Stimulated activated CD4-positive, alpha-beta T cell treated with anti-CD3 and anti-CD28 coated beads, Interleukin-4, amount 100 ng/mL, for 1 hour (primary cell): Measurements from ENCODE around the gene HGD.
A peak's percentile ranks its signal among the peaks of the same experiment; 100 is the strongest.

ENCODE experiments used
- DNase-seq: peaks from one replicate; pipeline ENCODE4 v3.0.0-alpha.2; 2020

The HGD gene, protein sequence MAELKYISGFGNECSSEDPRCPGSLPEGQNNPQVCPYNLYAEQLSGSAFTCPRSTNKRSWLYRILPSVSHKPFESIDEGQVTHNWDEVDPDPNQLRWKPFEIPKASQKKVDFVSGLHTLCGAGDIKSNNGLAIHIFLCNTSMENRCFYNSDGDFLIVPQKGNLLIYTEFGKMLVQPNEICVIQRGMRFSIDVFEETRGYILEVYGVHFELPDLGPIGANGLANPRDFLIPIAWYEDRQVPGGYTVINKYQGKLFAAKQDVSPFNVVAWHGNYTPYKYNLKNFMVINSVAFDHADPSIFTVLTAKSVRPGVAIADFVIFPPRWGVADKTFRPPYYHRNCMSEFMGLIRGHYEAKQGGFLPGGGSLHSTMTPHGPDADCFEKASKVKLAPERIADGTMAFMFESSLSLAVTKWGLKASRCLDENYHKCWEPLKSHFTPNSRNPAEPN

DNA sequence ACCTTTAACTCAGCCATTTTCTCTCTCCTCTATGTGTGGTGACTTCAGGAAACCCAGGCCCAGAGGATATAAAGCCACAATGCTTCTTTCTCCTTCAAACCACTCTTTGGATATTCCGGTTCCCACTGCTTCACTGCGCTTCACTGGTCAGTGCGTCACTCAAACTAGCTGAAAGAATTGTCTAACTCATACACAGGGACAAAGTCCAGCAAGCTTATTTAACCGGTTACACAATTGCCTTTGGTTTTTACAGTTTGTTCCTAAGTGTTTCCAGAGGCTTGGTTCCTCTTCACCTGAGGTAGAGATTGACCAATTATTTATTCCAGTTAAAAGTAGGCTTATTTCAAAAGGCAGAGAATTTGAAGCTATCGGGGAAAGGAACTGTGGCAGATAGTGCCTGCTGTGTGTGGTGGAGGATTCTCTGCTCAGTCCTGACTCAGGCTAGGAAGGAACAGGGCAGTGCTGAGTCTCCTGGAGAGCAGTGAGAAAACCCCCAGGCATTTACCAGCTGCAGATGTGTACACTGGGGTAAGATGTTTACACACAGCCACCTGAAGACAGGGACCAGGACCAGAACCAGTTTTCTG, at the start of gene HGD:
Gene HGD (minus strand): TSS at position 145 of the 587 bp plus-strand sequence. CDS start 128 bp downstream, at position 17.
- DNase-seq, result no peak

DNA sequence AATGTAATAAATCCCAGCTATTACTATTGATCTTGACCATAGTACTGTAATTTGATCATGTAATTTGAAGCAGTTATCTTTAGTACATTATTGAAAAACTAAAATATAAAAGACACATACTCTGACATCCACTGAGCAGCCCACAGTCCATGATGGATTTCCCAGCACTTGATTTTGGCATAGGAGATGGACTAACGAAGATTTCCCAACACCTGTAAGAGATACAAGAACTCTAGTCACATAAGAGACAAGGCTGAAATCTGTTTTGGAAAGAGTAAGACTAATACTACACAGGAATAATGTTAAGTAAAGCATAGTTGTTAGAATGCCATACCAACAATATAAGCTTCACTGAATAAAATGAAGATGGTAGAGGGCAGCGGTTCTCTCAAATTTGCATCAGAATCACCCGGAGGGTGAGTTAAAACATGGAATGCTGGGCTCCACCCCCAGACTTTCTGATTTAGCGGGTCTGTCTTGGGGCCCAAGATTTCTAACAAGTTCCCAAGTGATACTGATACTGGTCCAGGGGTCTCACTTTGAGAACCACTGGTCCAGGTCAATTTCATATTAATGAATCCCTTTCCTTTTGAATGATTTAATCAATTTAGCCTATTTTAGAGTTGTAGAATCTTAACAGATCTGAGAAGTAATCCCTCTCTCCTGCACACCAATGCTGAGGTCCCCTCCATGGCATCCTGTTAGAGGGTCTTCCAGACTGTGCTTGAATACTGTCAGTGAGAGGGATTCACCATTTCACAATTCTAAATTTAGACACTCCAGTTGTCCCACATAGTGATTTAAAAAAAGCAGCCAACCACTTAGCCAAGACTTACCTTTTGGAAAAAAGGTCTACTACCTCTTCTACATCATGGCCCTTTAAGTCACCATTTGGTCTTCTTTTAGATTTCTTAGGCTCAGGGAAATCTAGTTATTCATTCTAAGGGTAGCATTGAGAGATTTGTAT, 48.8 kb upstream of the HGD start:
- DNase-seq, result no peak

DNA sequence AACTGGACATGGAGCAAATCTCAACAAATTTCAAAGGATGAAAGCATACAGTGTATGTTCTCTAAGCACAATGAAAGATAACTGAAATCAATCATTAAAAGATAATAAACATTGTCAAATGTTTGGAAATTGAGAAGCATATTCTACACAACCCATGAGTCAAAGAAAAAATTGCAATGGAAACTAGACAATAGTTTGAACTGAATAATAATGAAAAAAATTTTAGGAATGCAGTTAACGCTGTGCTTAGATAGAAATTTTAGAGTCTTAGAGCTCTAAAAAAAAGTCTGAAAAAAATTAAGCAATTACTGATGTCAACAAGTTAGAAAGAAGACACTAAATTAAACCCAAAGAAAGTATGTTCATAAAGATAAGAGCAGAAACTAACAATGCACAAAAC, 44.8 kb upstream of the HGD start:
- no peak for DNase-seq

DNA sequence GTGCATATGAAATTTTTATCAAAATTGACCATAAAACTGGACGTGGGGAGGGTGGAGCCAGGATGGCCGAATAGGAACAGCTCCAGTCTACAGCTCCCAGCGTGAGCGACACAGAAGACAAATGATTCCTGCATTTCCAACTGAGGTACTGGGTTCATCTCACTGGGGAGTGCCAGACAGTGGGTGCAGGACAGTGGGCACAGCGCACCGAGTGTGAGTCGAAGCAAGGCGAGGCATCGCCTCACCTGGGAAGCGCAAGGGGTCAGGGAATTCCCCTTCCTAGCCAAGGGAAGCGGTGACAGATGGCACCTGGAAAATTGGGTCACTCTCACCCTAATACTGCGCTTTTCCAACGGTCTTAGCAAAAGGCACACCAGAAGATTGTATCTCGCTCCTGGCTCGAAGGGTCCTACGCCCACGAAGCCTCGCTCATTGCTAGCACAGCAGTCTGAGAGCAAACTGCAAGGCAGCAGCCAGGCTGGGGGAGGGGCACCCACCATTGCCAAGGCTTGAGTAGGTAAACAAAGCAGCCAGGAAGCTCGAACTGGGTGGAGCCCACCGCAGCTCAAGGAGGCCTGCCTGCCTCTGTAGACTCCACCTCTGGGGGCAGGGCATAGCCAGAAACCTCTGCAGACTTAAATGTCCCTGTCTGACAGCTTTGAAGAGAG, 37.3 kb upstream of the HGD start:
- DNase-seq, result peak; percentile 47

DNA sequence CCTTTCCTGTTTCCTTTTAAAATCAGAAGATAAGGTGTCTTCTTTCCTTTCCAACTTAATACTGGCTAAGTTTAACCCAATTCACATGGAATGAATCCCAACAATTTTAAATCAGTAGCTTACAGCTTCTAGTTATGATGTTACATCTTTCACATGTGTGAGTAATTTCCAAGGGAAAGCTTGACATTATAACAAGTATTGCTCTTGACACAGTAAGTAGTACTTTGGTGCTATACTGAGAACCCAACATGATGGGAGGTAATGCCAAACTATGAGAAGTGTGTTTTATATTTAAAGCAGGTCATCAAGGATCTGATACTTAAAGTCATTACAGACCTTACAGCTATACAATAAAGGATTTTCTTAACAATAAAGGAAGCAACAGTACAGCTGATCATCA, 31.2 kb upstream of the HGD start:
- DNase-seq, result no peak

DNA sequence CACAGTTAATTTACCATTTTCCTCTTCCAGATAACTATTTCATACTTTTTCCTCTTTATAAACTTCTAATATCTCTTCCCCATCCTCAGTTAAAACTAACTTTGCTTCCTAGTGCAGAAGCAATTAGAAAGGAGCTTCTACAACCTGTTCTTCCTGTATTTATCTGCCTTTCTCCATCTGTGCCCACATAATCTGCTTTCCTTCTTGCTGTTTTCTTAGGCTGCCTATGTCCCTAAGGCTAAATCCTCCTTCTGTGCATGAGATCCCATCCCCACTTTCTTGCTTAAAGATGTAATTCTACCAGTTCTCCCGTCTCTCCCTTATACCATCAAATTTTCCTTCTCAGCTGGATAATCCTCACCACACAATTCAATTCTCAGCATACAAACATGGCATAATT, 28.3 kb upstream of the HGD start:
- no peak for DNase-seq

DNA sequence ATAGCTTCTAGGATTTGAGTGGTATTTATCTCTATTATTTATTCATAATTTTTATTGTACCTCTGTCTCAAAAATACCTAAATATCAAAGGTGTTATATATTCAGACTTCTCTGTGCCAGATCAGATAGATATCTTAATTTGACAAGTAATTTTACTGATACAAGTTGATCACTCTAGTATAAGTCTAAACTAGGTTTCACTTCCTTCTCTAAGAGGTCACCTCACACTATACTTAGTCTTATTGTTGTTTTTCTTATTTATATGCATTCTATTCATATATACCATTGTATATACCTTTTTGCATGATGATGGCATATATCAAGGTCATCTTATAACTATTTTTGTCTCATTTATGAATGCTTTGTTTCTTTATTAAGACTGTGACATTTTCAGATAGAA, 26.4 kb upstream of the HGD start:
- DNase-seq, result no peak

DNA sequence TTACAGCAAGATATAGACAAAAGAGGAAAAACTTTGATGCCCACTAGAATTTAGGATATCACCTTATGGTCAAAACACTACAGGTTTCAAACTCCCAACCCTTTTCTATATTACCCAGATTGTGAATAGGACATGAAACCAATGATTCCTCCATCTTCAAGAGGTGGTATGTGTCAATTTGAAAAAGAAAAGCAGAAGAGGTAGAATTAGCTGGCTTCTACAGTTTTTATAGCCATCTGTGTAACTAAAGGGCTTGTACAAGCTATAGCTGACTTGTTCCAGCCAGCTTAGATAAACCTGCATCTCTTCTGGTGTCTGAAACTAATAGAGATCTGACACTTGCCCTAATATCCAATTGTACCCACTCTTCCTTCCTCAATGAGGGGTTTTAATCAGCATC, 24.9 kb upstream of the HGD start:
- no peak for DNase-seq

DNA sequence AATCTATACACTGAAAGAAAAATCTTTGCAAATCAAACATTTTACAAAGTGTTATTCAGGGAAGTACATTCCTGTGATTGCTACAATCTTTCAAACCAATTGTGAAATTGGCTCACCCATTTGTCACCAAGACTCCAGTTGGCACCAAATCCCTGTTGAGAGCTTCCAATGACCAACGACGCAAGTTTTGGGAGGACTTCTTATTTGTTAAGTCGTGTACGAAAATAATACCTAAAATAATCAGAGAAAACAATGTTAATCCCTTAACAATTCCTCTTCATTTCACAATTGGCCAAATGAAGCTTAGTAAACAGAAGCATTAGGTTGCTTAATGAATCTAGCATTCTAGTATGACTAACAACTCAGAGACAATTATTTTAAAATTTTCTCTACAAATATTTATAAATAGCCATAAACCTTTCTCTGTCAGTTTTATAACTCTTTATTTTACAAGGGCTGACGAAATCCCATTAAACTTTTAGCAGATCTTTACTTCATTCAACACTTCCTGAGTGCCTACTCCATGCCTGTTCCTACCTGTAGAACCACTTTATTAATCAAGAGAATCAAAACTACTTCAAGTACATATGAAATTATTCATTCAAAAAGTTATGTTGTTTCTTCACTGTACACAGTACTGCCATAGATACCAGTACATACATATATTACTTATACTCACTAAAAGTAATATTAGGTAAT, 24.0 kb upstream of the HGD start:
- no peak for DNase-seq

DNA sequence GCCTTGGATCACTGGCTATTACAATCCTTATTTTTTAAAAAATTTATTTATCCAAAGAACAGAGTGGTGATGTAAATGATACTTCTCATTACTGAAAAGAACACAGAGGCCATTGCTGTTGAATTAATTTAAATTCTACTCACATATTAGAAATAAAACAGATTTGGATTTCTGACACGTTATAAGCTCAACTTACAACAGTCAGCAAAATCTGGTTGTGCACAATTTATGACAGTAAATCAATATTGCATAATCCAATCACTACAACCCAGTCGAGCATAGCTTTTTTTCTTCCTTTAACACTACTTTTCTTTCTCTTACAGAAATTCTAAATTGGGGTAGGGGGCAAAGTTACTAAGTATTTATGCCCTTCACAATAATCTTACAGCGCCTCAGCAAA, 17.3 kb upstream of the HGD start:
- no peak for DNase-seq

DNA sequence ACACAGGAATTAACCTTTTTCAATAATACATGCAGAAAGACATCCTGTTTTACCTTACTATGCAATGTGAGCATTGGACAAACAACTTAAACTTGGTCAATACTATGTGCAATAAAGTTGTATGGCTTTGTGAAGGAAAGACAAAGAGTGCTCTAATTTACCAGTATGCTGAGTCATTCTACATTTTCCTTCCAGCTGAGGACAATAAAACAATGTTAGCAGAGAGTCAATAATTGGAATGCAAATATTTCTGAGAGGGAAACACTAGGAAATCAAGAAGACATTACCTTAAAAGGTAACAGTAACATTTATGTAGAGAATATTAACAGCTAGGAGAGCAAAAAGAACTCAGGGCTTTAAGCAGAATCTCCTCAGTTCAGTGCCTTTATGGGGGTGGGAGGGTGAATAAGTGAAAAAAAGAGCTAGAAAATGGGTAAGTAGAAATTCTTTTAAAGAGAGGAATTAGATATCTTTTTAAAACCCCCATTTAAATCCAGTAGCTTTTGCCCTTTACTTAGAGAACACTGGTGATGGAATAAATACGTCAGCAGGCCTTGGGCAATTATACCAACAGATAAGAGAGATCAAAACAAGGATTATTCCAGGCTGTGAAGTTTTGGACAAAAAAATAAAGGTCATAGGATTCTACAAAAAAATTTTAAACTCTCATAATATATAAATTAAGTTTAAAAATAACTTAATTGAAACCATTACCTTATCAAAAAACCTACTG, 11.6 kb upstream of the HGD start:
- no peak for DNase-seq

DNA sequence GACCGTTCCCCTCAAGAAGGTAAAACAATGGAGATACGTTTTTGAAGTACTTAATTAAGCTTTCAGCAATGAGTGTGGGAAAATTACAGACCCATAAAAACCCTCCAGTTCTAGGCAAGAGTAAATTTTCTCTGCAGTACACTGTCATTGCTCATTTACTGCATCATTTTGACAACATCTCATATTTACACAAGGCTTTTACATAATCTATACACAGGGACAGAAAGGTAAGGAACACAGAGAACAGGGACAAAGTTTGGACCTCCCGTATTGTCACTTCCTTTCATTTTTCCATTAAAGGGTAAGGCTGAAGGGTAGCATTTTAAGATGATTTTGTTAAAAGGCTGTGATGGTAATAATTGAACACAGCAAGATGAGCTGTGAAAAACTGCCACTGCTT, 7.4 kb upstream of the HGD start:
- no peak for DNase-seq

DNA sequence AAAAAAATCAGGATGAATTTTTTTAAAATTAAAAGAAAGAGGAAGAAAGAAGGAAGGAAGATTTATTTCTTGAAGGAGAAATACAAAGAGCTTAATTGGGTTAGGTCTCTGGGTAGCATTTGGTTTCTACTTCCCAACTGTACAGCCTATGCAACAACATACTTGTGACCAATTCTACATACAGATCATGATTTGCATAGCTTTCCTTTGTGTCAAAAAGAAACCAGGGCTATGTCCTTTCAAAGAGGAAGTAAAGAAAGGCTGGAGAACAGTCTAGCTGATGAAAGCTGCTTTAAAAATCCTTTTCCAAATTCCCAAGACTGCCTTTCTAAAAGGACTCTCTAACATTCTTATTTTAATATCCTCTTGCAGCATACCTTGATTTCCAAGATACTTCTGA, 6.1 kb upstream of the HGD start:
- no peak for DNase-seq

DNA sequence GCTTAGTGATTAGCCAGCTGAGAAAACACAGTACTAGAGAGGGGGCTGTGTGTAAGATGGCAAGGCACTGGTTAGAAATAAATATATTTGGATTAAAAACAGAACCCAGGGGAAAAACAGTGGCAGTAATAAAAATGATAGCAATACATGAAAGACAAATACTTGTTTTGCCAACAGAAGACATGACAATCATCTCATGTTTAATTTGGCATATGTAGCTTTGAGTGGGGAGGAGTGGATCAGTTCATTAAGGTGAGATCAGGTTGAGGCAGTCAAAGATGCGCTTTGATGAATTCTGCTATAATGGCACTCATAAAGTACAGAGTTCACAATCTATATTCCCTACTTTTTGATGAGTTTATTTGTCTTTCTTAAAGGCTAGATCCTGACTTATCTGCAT, 3.4 kb upstream of the HGD start:
- DNase-seq, result no peak

DNA sequence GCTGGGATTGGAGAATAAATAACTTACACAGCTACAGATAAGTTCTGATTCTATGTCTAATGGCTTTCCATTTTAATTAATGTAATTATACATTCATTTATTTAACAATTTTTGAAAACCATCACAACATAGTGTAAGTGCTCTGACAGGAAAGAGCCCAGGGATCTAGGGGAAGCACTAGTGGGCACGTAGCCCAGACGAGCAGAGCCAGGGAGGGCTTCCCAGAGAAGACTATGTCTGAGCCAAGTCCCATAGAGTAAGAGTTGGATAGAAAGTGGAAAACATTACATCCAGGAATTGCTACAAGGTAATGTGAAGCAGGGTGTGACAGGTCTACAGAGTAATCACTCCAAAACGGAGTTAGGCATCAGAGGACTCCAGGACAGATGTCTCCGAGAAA, 2.9 kb upstream of the HGD start:
- no peak for DNase-seq

DNA sequence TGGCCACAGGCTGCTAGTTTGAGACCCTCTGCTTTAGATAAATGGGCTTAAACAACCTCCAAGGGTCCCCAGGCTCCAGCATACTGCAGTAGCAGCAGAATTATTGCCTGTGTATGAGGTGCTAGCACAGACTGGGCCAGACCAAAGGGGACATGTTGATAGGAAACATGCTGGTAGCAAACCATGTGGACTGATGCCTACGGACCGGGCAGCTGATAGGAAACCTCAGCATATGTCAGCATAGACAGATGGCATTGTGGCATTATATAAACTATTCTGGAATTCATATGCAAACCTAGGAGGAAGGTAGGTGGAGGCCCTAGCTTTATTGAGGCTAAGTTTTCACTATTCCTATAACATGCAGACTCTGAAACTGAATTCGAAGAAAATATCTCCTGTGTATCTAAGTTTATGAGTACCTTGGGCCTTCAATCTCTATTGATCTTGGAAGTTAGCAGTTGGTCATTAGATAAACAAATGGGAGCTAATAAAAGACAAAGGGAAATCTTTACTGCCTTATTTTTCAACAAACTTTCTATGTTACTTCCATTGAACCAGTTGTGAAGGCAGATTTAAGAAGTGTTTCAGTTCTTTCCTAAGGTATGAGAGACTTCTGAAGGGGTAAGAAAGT, 1.7 kb upstream of the HGD start:
- DNase-seq, result no peak

DNA sequence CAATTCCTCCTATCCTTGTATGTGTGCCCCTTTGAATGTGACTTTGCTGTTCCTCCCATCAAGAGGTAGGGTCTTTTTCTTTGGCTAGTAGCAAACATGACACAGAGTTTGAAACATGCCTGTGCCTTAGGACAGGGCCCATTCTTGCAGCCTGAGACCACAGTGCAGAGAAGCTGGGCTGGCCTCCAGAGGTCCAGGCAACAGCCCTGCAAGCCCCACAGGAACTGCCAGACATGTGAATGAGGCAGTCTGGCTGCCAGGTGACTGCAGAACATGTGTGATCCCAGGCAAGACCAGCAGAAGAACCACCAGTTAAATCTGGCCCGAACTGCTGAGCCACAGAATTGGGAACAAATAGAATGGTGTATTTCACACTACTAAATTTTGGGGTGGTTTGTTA, 1.2 kb upstream of the HGD start:
- DNase-seq, result no peak

DNA sequence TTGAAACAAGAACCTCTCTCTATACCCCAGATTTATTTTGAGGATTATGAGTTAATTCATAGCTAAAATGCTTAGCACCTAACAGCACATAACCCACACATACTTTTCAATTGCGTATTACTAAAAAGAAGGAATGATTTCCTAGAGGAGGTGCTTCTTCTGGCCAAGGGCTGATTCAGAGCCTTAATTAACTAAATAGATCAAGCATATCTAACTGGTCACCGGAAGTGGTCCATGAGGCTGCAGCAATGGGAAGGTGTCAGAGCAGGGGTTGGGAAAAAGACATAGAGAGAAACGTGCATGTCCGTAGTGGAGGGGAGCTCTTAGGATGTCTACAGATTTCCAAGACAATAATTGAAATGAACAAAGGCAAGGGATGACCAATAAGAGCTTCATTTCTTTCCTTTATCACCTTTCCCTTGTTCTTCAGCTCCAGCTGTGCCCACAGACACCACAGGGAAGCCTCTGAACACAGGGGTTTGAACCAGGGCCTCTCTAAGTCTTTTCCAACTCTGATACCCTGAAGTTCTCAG, 467 bp downstream of the HGD start:
- no peak for DNase-seq

DNA sequence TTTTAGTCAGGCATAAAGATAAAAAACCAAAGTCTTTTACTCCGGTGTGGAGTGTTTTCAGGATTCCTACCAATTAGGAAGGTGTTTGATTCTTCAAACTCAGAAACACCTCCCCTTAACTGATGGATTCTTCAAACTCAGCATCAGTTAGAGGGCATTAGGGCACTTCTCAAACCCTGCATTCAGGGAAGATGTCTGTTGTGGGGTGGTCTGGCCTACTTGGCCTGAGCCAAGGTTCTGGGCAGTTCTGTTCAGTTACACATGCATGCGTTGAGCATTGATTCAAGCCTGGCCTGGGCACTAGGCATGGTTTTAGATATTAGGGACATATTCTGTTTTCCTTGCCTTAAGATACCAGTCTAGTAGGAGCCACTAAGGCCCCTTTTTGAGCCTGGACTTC, 1.0 kb downstream of the HGD start:
- DNase-seq, result no peak

DNA sequence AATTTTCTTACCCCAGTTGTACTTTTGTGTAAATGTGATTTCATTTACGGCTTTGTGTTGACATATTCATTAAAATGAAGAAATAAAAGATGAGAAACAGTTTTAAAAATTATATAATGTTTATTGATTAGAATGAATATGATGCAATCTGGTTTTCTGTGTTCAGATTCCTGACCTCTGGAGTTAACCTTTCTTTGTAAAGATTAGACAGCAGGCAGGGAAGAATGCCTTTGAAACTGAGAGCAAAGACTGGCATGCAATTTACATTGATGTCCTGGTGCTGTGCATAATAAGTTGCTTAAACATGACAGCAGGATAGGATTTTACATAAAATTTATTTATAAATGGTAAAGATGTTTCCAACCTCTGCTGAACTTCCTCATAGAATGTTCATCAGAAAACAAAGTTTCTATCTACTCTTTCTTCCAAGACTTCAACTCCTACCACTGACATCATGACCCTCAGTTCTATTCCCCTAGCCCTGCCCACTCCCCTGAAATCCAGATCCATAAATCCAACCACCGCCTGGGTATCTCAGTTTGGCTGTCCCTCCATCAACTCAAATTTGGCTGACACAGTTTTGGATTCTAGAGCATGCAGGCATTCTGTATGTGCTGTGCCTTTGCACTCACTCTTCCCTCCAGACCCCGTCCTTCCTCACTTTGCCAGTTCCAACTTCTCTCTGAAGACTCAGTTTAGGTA, 1.7 kb downstream of the HGD start:
- DNase-seq, result no peak
